GM21825 (cell line): Measurements from ENCODE around the gene KCMF1.

Source experiments
- ATAC-seq: cut with Tn5 transposase; IDR thresholded peaks from one replicate; pipeline ENCODE4 v1.9.1; 2021; ENCODE audit warnings: mild to moderate bottlenecking, moderate library complexity; ENCODE audit not compliant: unreplicated experiment

Gene KCMF1

DNA sequence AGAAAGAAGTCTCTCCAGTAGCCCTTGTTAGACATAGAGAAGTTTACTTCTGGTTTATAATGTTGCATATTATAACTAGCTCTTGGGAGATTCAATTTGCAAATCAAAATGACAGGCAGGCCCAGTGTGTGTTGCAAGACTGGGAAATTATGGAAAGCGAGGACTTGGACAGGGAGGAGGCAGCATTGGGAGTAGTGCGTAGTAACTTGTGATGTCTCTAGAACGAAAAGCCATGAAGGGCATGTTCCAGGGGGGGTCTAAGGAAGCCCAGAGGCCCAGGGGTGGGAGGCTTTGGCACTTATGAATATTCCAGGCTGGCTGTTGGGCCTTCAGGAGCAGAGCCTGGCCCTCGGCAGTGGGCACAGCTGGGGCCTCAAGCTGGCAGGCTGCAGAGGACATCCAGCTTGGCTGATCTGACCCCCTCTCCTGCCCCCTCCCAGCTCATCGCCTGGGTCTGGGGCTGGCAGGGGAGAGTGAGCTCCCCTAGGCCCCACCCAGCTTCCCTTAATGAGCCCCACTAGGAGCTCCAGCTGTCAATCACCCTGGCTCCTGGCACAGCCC is 107.0 kb downstream of the KCMF1 start:
- no peak for ATAC-seq

GRCh38 chr2:85078536-85078935 is 107.6 kb downstream of the KCMF1 start:
- no peak for ATAC-seq

DNA sequence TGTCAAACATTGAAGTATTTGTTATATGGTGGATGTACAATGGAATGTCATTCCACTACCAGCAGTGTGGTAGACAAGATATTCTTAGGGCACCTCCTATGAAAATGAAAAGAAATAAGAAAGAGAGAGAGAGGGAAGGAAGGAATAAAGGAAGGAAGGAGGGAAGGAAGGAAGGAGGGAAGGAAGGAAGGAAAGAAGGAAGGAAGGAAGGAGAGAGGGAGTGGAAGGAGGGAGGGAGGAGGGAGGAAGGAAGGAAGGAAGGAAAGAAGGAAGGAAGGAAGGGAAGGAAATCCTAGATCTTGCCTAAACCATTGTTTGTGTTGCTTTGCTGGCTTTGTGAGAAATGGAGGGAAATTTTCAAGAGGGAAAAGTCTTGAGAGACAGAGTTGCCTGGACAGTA is 112.1 kb downstream of the KCMF1 start:
- ATAC-seq = no peak

GRCh38 chr2:85085563-85085962 is 114.6 kb downstream of the KCMF1 start:
- ATAC-seq = no peak

DNA sequence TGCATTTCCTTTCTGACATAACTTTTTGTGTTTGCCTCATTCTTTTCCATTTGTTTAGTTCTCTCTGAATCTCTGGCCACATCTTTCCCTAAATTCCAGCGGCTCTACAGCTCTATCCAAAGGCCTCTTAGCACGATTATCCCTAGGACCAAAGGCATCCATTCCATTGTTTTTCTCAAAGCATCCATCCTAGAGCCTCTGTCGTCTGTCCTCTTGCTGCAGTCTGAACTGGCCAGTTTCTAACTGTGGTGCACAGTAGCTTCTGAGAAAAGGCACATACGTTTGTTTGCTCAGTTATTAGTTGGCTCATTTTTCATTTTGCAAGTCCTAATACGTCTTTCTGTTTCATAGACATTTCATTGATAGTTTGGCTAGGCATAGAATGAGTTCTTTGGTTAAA is 116.6 kb downstream of the KCMF1 start:
- ATAC-seq = no peak

GRCh38 chr2:85088921-85089320 is 118.0 kb downstream of the KCMF1 start:
- no peak for ATAC-seq

DNA sequence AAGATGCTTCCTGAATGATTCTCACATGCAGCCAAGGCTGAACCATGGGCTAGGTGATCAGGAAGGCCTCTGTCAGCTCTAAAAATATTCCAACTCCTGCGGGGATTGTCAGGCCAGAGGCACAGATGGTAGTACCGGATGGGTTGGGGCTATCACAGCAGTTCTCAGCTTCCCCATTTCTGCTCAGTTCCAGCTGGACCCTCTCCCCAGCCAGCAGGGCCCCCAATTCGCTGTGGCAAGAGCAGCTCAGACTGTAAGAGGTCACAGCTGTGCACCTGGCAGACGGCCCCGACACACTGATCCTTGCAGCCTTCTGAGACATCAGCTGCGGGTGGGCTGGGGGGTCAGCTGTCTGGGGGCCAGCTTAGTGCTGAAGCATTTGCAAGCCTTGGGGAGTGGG is 118.6 kb downstream of the KCMF1 start:
- ATAC-seq = no peak

DNA sequence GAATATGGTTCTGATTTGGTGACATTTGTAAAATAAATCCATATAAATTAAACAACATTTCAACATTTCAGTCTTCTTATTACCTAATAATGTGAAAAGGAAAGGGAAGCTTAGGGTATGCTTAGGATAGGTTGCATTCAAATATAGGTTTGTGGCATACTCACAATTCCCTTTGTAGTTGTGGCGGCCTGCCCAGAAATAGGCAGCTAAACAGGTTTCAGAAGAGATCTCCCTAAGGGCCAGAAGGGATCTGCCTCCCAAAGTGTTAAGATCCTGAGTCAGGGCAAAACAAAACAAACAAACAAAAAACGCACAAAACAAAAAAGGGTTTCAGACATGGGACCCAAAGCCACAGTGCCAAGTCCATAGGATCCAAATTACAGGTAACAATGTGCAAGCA is 120.9 kb downstream of the KCMF1 start:
- ATAC-seq = no peak

DNA sequence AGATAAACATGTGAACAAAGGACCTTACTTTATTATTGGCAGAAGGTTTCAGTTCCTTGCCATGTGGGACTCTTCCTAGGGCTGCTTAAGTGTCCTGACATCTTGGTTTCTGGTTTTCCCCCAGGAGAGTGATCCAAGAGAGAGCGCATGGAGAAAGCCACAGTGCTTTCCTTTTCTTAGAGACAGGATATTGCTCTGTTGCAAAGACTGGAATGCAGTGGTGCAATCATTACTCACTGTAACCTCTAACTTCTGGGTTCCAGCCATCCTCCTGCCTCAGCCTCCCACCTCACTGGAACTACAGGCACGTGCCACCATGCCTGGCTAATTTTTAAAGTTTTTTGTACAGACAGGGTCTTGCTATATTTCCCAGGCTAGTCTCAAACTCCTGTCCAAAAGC is 124.1 kb downstream of the KCMF1 start:
- ATAC-seq = no peak

GRCh38 chr2:85096616-85097015 is 125.7 kb downstream of the KCMF1 start:
- ATAC-seq = no peak

- no peak for ATAC-seq
Observed at GRCh38 chr2:85104228-85104627, 133.3 kb downstream of the KCMF1 start.

- no peak for ATAC-seq
Observed at GRCh38 chr2:85106489-85107180, 135.7 kb downstream of the KCMF1 start.
